GM21515 (cell line): ENCODE data around the gene TRMT2A.

ENCODE experiments used
- ATAC-seq: cut with Tn5 transposase; IDR thresholded peaks from one replicate; pipeline ENCODE4 v1.9.1; 2021; ENCODE audit not compliant: unreplicated experiment

TRMT2A gene

GRCh38 chr22:20149257-20150250 lies 32.5 kb upstream of the TRMT2A start:
- no peak for ATAC-seq

- ATAC-seq: no peak
These were observed 31.4 kb upstream of the TRMT2A start for GRCh38 chr22:20148414-20148813.

DNA sequence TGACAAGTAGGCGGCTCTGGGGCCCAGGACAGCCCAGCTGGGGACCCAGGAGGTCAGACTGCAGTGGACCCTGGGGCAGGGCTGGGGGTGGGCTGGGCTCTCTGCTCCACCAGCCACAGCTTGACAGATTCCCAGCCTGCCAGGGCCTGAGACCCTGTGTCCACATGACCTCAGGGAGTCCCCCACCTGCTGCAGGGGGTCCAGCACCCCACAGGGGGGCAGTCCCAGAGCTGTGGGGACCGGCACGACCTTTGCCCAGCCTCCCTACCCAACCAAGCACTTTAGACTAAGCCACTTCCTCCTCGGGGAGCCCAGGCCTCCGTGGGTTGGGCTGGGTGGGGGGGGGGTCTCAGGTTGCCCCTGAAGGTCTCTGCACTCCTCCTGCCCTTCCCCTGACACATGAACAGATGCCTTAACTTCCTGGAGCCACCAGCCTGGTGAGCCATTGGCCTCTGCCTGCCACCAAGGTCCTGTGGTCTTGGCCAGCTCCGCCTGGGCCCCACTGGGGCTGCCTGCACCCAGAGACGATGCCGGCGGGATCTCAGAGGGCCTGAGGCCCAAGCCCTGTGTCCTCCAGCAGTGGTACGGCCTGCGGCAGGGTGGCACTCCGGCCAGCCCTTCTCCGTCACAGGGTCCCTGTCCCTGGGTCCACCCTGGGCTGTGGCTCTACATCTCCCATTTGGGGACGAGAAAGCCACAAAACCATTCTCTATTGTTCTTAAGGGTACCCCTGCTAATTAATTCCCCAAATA lies 30.4 kb upstream of the TRMT2A start:
- no peak for ATAC-seq

DNA sequence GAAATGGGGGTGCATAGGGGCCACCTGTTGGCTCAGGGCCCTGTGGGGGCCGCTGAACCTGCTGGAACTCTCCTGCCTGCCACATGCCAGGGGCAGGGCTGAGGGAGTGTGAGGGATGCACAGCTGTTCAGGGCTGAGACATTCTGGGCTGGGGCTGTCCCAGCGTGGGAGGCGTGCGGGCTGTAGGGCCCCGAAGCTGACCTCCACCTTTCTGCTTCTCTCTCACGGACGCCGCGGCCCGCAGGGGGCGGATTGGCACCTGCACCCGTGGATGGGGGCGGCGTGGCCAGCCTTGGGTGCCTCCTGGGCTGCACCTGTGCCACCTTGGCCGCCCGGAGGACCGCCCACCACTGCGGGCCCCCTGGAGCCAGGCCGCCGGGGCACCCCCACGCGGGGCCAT lies 29.8 kb upstream of the TRMT2A start:
- no peak for ATAC-seq

GRCh38 chr22:20145832-20146223 lies 28.8 kb upstream of the TRMT2A start:
- no peak for ATAC-seq

- ATAC-seq: no peak
These were observed 28.3 kb upstream of the TRMT2A start for GRCh38 chr22:20145206-20145831.

GRCh38 chr22:20143883-20144665 lies 27.0 kb upstream of the TRMT2A start:
- ATAC-seq: no peak

- no peak for ATAC-seq
These were observed 25.9 kb upstream of the TRMT2A start for GRCh38 chr22:20142711-20143621.

GRCh38 chr22:20141186-20142077 lies 24.4 kb upstream of the TRMT2A start:
- ATAC-seq: no peak

DNA sequence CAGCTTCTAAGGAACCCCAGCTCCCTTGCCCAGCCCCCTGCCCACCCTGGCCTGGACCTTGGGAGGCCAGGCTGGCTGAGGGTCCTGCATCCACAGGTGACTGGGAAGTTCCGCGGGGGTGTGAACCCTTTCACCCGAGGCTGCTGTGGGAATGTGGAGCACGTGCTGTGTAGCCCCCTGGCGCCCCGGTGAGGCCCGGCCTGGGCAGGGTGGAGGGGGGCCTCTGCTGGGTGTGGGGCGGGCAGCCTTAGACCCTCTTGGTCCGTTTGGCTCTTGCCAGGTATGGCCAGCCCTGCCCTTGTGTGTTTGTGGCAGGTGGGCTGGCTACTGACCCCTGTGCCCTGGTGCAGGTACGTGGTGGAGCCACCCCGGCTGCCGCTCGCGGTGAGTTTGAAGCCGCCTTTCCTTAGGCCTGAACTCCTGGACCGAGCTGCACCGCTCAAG lies 23.5 kb upstream of the TRMT2A start:
- ATAC-seq: no peak

- no peak for ATAC-seq
These were observed 23.1 kb upstream of the TRMT2A start for GRCh38 chr22:20140107-20140445.

DNA sequence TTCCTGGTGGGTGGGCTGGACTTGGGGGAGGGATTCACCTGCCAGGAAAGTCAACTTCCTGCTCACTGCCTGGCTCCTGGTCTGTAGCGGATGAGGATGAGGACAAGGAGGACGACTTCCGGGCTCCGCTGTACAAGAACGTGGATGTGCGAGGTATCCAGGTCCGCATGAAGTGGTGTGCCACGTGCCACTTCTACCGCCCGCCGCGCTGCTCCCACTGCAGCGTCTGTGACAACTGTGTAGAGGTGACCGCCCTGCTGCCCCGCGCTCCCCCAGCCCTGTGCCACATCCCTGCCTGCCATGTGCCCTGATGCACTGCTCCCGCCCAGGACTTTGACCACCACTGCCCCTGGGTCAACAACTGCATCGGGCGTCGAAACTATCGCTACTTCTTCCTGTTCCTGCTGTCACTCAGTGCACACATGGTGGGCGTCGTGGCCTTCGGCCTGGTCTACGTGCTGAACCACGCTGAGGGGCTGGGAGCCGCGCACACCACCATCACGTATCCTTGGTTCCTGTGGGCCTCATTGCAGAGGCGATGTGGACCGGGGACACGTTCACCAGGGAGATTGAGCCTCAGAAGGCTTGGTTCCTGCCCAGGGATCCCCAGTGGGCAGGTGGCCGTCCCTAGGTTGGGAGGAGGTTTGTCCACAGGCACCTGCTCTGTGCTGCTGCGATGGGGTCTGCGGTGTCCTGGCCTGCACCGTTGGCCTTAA lies 22.5 kb upstream of the TRMT2A start:
- no peak for ATAC-seq

DNA sequence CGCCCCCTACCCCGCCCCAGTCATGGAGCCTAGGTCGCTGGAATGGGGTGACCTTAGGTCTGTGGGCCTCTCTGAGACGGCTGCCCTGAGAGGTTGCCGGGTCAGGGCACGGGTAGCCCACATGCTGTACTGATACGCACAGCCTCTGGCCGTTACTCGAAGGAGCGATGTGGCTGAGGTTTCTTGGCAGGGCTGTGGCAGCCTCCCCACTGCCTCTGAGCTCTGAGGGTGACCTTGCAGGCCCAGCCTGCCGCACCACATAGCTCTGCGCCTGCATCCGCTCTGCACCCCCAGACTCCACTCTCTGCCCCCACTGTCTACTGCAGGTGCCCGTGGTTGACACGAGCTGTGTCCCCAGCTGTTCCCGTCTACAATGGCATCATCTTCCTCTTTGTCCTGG lies 21.8 kb upstream of the TRMT2A start:
- ATAC-seq: no peak

- ATAC-seq: no peak
These were observed 21.4 kb upstream of the TRMT2A start for GRCh38 chr22:20138417-20138738.

GRCh38 chr22:20137671-20138416 lies 20.8 kb upstream of the TRMT2A start:
- no peak for ATAC-seq

GRCh38 chr22:20137113-20137512 lies 20.1 kb upstream of the TRMT2A start:
- no peak for ATAC-seq

GRCh38 chr22:20136603-20136873 lies 19.5 kb upstream of the TRMT2A start:
- ATAC-seq: no peak
